ENCODE results near the gene ACKR3. TPM values are rescaled to one million over a fixed set of nuclear protein-coding genes. Genes with fewer than 3 reads are reported as not detected.
A peak's percentile ranks its signal among the peaks of the same experiment; 100 is the strongest.

Gene ACKR3
- total and polyA plus RNA-seq, 4 experiments from 2014 or later = 3.7 to 4.5 (median 4.2) TPM

DNA sequence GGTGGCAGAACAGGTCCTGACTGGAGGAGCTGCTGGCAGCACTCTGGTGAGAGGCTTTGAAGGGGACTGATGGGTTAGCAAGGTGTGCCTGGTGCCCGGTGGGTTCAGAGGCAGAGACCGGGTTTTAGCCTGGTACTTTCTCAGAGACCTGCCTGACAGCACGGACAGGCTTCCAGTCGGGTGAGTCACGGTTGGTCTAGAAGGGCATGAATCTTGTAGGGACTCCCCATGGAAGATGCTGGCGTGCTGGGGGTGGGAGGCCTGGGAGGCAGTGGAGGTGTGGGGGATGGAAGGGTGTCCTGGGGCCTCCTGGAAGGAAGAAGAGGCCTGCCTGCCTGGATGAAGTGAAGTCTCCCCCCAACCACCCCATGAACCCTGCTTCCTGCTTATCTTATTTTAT lies 52.6 kb downstream of the ACKR3 start:
- no peaks in the 10 kb centered on the region for H3K36me3 ChIP-seq (ENCODE audit: insufficient read depth, low read length)
- no peak overlapping the region for H3K4me3 ChIP-seq (ENCODE audit: low read length in 2 of 2)
- Mint-ChIP-seq H3K9me3 (no peaks in the 10 kb centered on the region), H3K27ac (peak overlapping the region in 1 of 7 donors; percentile 26), H3K4me1 (peaks cover 7 to 27% (median 8%) of the 10 kb centered on the region in 4 donors), H3K27me3 (peaks cover 1 to 11% of the 10 kb centered on the region in 2 donors), H3K36me3 (no peaks in the 10 kb centered on the region), H3K4me3 (no peak overlapping the region)
- H3K27me3 ChIP-seq (ENCODE audit: insufficient read depth, low read length) = no peaks in the 10 kb centered on the region
- H3K4me1 ChIP-seq (ENCODE audit: insufficient read depth, low read length) = peaks cover 7% of the 10 kb centered on the region
- CTCF ChIA-PET (ENCODE audit: partially characterized antibody) = no interaction called here
- POLR2A ChIA-PET (ENCODE audit: partially characterized antibody) = no interaction called here
- no peaks in the 10 kb centered on the region for H3K9me3 ChIP-seq (ENCODE audit: control insufficient read depth in 1 of 2, low read length in 2 of 2)
- DNase-seq = no peak
- intact Hi-C loops (cut with micrococcal nuclease) = no loop called here
- no peak overlapping the region for H3K27ac ChIP-seq (ENCODE audit: low read depth, low read length)

DNA sequence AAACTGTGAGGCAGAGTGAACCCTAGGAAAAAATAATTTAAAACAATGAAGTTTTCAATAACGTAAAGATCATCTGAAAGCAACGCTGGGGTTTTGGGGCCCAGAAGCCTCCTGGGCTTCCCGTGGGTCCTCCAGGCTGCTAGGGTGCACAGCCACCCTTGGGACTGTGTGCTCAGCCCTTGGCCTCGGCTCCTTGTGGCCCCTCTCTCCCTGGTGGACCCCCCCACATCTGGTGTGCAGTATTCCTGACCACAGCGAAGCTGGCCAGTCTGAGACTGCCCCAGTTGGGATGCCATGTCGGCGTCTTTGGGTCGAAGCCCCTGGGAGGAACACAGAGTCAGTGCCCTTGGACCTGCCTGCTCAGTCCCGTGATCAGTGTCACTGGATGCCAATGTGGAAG lies 53.0 kb downstream of the ACKR3 start:
- Mint-ChIP-seq H3K9me3 (no peaks in the 10 kb centered on the region), H3K36me3 (no peaks in the 10 kb centered on the region), H3K27me3 (peaks cover 1 to 11% of the 10 kb centered on the region in 2 donors), H3K4me1 (peaks cover 7 to 23% (median 8%) of the 10 kb centered on the region in 4 donors), H3K27ac (no peak overlapping the region), H3K4me3 (no peak overlapping the region)
- H3K4me3 ChIP-seq (ENCODE audit: low read length in 2 of 2) = no peak overlapping the region
- H3K36me3 ChIP-seq (ENCODE audit: insufficient read depth, low read length) = no peaks in the 10 kb centered on the region
- DNase-seq = no peak
- H3K27me3 ChIP-seq (ENCODE audit: insufficient read depth, low read length) = no peaks in the 10 kb centered on the region
- no peak overlapping the region for H3K27ac ChIP-seq (ENCODE audit: low read depth, low read length)
- ChIA-PET POLR2A (ENCODE audit: partially characterized antibody) (no interaction called here), CTCF (ENCODE audit: partially characterized antibody) (no interaction called here)
- H3K4me1 ChIP-seq (ENCODE audit: insufficient read depth, low read length) = peaks cover 7% of the 10 kb centered on the region
- intact Hi-C loops (cut with micrococcal nuclease) = no loop called here
- no peaks in the 10 kb centered on the region for H3K9me3 ChIP-seq (ENCODE audit: control insufficient read depth in 1 of 2, low read length in 2 of 2)

- CTCF ChIA-PET (ENCODE audit: partially characterized antibody) = no interaction called here
- no peak overlapping the region for H3K27ac Mint-ChIP-seq
Observed at GRCh38 chr2:236623816-236624215, 54.2 kb downstream of the ACKR3 start.

DNA sequence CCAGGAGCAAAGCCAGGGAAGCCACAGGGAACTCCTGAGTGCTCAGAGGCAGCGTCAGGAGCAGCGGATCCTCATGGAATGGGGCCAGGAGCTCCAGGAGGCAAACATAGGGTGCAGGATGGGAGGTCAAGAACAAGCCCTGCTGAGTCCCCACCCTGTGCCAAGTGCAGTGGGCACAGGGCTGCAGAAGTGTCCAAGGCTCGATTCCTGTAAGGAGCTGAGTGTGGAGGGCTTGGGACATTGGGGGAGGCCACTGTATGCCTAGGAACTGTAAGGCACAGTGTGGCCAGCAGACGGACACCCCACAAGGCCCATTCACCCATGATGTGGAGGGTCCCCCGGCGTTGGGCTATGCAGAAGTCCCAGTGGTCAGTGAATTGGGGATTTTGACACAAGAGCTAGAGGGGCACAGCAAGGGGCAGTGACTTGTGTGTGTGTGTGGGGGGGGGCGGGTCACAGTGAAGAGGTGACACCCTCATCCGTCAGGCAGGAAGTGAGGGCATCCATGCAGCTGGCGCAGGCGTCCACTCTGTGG lies 55.6 kb downstream of the ACKR3 start:
- Histone ChIP-seq H3K4me1 (ENCODE audit: insufficient read depth, low read length) (peaks cover under 1% of the 10 kb centered on the region), H3K9me3 (ENCODE audit: control insufficient read depth in 1 of 2, low read length in 2 of 2) (no peaks in the 10 kb centered on the region), H3K27ac (ENCODE audit: low read depth, low read length) (no peak overlapping the region), H3K27me3 (ENCODE audit: insufficient read depth, low read length) (no peaks in the 10 kb centered on the region), H3K36me3 (ENCODE audit: insufficient read depth, low read length) (no peaks in the 10 kb centered on the region), H3K4me3 (ENCODE audit: low read length in 2 of 2) (no peak overlapping the region)
- no peaks in the 10 kb centered on the region for H3K9me3 Mint-ChIP-seq
- intact Hi-C loops (cut with micrococcal nuclease) = no loop called here
- H3K27me3 Mint-ChIP-seq = peaks cover 1 to 2% of the 10 kb centered on the region in 2 donors
- no peak overlapping the region for H3K4me3 Mint-ChIP-seq
- DNase-seq = no peak
- H3K4me1 Mint-ChIP-seq = peaks cover 3 to 5% (median 3%) of the 10 kb centered on the region in 4 donors
- CTCF ChIA-PET (ENCODE audit: partially characterized antibody) = no interaction called here
- no peaks in the 10 kb centered on the region for H3K36me3 Mint-ChIP-seq
- no peak overlapping the region for H3K27ac Mint-ChIP-seq
- POLR2A ChIA-PET (ENCODE audit: partially characterized antibody) = no interaction called here

More at GRCh38 chr2:236623816-236624215, 54.2 kb downstream of the ACKR3 start:
- intact Hi-C loops (cut with micrococcal nuclease) = no loop called here
- peaks cover 7% of the 10 kb centered on the region for H3K4me1 ChIP-seq (ENCODE audit: insufficient read depth, low read length)
- H3K27me3 Mint-ChIP-seq = peaks cover 1 to 9% of the 10 kb centered on the region in 2 donors
- H3K27me3 ChIP-seq (ENCODE audit: insufficient read depth, low read length) = no peaks in the 10 kb centered on the region
- no peak overlapping the region for H3K4me3 ChIP-seq (ENCODE audit: low read length in 2 of 2)
- H3K36me3 ChIP-seq (ENCODE audit: insufficient read depth, low read length) = no peaks in the 10 kb centered on the region
- no peak for DNase-seq
- H3K27ac ChIP-seq (ENCODE audit: low read depth, low read length) = no peak overlapping the region
- POLR2A ChIA-PET (ENCODE audit: partially characterized antibody) = no interaction called here
- H3K9me3 ChIP-seq (ENCODE audit: control insufficient read depth in 1 of 2, low read length in 2 of 2) = no peaks in the 10 kb centered on the region
- H3K4me3 Mint-ChIP-seq = no peak overlapping the region
- H3K36me3 Mint-ChIP-seq = no peaks in the 10 kb centered on the region
- no peaks in the 10 kb centered on the region for H3K9me3 Mint-ChIP-seq
- peaks cover 7 to 16% (median 8%) of the 10 kb centered on the region in 4 donors for H3K4me1 Mint-ChIP-seq

DNA sequence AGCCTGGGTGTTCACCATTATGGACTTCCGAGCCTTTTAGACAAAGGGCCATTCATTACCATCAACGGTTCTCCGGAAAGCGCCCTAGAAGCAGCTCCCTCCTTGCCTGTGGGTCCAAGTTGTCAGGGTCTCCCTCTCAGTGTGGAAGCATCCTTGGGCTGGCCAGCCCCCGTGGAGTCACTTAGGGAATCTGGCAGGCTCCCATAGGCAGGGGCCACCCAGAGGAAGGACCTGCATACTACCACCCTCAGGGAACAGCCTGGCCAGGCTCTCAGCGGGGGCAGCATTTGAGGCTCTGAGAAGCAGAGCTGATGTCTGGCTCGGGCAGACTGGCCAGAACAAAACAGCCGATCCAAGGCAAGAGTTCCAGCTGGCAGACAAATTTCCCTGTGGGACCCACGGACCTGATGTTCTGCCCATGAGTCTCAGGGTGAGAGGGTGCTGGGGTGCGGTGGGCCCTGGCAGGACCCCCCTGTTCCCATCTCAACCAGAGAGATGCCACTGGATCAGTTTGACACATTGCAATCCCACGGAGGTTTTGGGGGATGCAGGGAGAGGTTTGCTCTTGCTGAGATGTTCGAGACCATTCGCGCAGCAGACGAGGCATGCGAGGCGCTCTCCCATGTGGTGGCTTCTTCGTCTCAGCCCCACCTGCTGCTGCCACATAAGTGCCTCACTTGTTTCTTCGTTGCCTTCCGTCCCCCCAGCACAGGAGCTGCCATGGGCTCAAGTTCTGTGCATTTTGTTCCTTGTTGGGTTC lies 56.9 kb downstream of the ACKR3 start:
- Histone ChIP-seq H3K9me3 (ENCODE audit: control insufficient read depth in 1 of 2, low read length in 2 of 2) (no peaks in the 10 kb centered on the region), H3K27me3 (ENCODE audit: insufficient read depth, low read length) (no peaks in the 10 kb centered on the region), H3K4me1 (ENCODE audit: insufficient read depth, low read length) (no peaks in the 10 kb centered on the region), H3K27ac (ENCODE audit: low read depth, low read length) (no peak overlapping the region), H3K4me3 (ENCODE audit: low read length in 2 of 2) (no peak overlapping the region), H3K36me3 (ENCODE audit: insufficient read depth, low read length) (no peaks in the 10 kb centered on the region)
- intact Hi-C loops (cut with micrococcal nuclease) = no loop called here
- H3K27me3 Mint-ChIP-seq = no peaks in the 10 kb centered on the region
- no peaks in the 10 kb centered on the region for H3K4me1 Mint-ChIP-seq
- ChIA-PET POLR2A (ENCODE audit: partially characterized antibody) (no interaction called here), CTCF (ENCODE audit: partially characterized antibody) (no interaction called here)
- no peak for DNase-seq
- H3K4me3 Mint-ChIP-seq = no peak overlapping the region
- no peaks in the 10 kb centered on the region for H3K9me3 Mint-ChIP-seq
- H3K27ac Mint-ChIP-seq = no peak overlapping the region
- H3K36me3 Mint-ChIP-seq = no peaks in the 10 kb centered on the region

- Histone ChIP-seq H3K27me3 (ENCODE audit: insufficient read depth, low read length) (no peaks in the 10 kb centered on the region), H3K27ac (ENCODE audit: low read depth, low read length) (no peak overlapping the region), H3K4me3 (ENCODE audit: low read length in 2 of 2) (no peak overlapping the region), H3K9me3 (ENCODE audit: control insufficient read depth in 1 of 2, low read length in 2 of 2) (no peaks in the 10 kb centered on the region), H3K4me1 (ENCODE audit: insufficient read depth, low read length) (no peaks in the 10 kb centered on the region), H3K36me3 (ENCODE audit: insufficient read depth, low read length) (no peaks in the 10 kb centered on the region)
- no peaks in the 10 kb centered on the region for H3K9me3 Mint-ChIP-seq
- no peak overlapping the region for H3K4me3 Mint-ChIP-seq
- no peaks in the 10 kb centered on the region for H3K27me3 Mint-ChIP-seq
- POLR2A ChIA-PET (ENCODE audit: partially characterized antibody) = no interaction called here
- DNase-seq = no peak
- intact Hi-C loops (cut with micrococcal nuclease) = no loop called here
- CTCF ChIA-PET (ENCODE audit: partially characterized antibody) = no interaction called here
- H3K27ac Mint-ChIP-seq = peak overlapping the region in 1 of 7 donors; percentile 16
- H3K36me3 Mint-ChIP-seq = no peaks in the 10 kb centered on the region
- H3K4me1 Mint-ChIP-seq = no peaks in the 10 kb centered on the region
Observed at GRCh38 chr2:236627193-236627592, 57.6 kb downstream of the ACKR3 start.

DNA sequence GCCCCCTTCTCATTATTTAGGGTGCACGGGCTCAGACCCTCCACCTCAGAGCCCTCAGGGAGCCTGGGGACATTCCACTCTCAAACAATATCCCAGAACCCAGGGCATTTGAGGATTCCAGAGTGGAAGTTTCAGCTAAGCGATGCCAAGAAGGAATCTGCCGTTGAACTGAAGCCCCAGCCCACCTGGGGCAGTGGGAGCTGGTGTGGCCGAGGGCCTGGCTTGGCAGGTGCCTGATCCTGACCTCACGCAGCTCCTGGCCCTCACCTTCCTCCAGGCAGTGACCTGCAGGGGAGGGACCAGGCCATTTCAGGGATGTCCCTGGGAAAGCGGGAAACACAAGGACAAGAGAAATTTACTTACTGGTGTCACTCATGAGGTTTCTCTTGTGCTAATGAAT lies 58.2 kb downstream of the ACKR3 start:
- H3K9me3 Mint-ChIP-seq = peaks cover 0 to under 1% (median 0%) of the 10 kb centered on the region in 8 donors
- DNase-seq = no peak
- no peaks in the 10 kb centered on the region for H3K4me1 ChIP-seq (ENCODE audit: insufficient read depth, low read length)
- H3K36me3 ChIP-seq (ENCODE audit: insufficient read depth, low read length) = no peaks in the 10 kb centered on the region
- H3K4me3 ChIP-seq (ENCODE audit: low read length in 2 of 2) = no peak overlapping the region
- CTCF ChIA-PET (ENCODE audit: partially characterized antibody) = no interaction called here
- no peaks in the 10 kb centered on the region for H3K27me3 ChIP-seq (ENCODE audit: insufficient read depth, low read length)
- no peak overlapping the region for H3K27ac Mint-ChIP-seq
- no peak overlapping the region for H3K27ac ChIP-seq (ENCODE audit: low read depth, low read length)
- no peak overlapping the region for H3K4me3 Mint-ChIP-seq
- peaks cover 0 to under 1% of the 10 kb centered on the region in 2 donors for H3K27me3 Mint-ChIP-seq
- H3K4me1 Mint-ChIP-seq = no peaks in the 10 kb centered on the region
- H3K36me3 Mint-ChIP-seq = no peaks in the 10 kb centered on the region
- intact Hi-C loops (cut with micrococcal nuclease) = no loop called here
- POLR2A ChIA-PET (ENCODE audit: partially characterized antibody) = no interaction called here
- H3K9me3 ChIP-seq (ENCODE audit: control insufficient read depth in 1 of 2, low read length in 2 of 2) = no peaks in the 10 kb centered on the region

All from CD4-positive, alpha-beta memory T cell (primary cell).